Mucosa of descending colon (tissue), 3 donors: ENCODE results near the gene UPF1. TPM values are rescaled to one million over a fixed set of nuclear protein-coding genes. Genes with fewer than 3 reads are reported as not detected.

Experiments used
- ATAC-seq: fragments of 200-7000 bp; cut with Tn5 transposase; one replicate; pipeline ENCODE4 v1.9.1; 2020; ENCODE audit warnings: mild to moderate bottlenecking, moderate library complexity
- DNase-seq, 3 donors: peaks; one replicate each; pipeline ENCODE4 v3.0.0-alpha.2; 2020
- H3K36me3 ChIP-seq: fragments of 200-600 bp; one replicate; pipeline ENCODE4 v1.8.0; 2021; ENCODE audit warnings: low read depth, mild to moderate bottlenecking
- H3K4me1 ChIP-seq: fragments of 200-600 bp; one replicate; pipeline ENCODE4 v1.8.0; 2021; ENCODE audit warnings: low read depth, mild to moderate bottlenecking
- H3K4me3 ChIP-seq: fragments of 200-600 bp; one replicate; pipeline ENCODE4 v1.8.0; 2021; ENCODE audit warnings: mild to moderate bottlenecking
- H3K9me3 ChIP-seq: fragments of 200-600 bp; one replicate; pipeline ENCODE4 v1.8.0; 2021; ENCODE audit warnings: mild to moderate bottlenecking
- intact Hi-C, 2 donors: fragments of 100-400 bp; cut with DNase I in 1 of 2; cut with micrococcal nuclease in 1 of 2; formaldehyde crosslinking; loops; one replicate each; pipeline versions ENCODE4 v1.11.0 to v1.11.1; 2022; cut with DNase I, micrococcal nuclease
- total RNA-seq, 3 donors: library from RNA; stranded (reverse); fragmentation: NEBNext Ultra II Directional in 2 of 3; extraction: Animal tissue kit (Norgen Biotek cat#: 25700) in 2 of 3; gene quantifications; one replicate each; pipeline versions ENCODE4 v1.2.1 to v1.2.4, GENCODE V29; 2021 to 2023
- TF ChIP-seq, protein P1 (sequence below): fragments of 200-600 bp; IDR thresholded peaks from one replicate; pipeline ENCODE4 v1.8.0; 2022; ENCODE audit warnings: antibody characterized with exemption, mild to moderate bottlenecking
- donor health status: DM: no; HTN: no; CAD: no; lungs with moderate emphysema.
- donor health status: DM: no; HTN: no; CAD: no.
- donor health status: DM: no; HTN: yes; CAD: no.

Gene UPF1
- total RNA-seq, 3 donors from 2014 or later = 79.2 to 87.2 (median 83.4) TPM

DNA sequence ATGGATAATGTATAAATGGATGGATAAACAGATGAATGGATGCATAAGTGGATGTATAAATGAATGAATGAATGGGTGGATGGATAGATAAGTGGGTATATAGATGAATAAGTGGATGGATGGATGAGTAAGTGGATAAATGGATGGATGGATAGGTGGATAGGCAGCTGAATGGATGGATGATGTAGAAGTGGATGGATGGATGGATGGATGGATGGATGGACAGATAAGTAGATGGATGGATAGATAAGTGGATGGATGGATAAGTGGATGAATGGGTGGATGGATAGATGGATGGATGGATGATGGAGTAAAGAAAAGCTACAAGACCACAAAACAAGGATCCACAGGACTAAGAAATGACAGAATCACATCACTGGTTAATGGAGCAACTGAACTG, 31.7 kb upstream of the UPF1 start:
- ATAC-seq = no peak
- TF ChIP-seq, protein P1, sequence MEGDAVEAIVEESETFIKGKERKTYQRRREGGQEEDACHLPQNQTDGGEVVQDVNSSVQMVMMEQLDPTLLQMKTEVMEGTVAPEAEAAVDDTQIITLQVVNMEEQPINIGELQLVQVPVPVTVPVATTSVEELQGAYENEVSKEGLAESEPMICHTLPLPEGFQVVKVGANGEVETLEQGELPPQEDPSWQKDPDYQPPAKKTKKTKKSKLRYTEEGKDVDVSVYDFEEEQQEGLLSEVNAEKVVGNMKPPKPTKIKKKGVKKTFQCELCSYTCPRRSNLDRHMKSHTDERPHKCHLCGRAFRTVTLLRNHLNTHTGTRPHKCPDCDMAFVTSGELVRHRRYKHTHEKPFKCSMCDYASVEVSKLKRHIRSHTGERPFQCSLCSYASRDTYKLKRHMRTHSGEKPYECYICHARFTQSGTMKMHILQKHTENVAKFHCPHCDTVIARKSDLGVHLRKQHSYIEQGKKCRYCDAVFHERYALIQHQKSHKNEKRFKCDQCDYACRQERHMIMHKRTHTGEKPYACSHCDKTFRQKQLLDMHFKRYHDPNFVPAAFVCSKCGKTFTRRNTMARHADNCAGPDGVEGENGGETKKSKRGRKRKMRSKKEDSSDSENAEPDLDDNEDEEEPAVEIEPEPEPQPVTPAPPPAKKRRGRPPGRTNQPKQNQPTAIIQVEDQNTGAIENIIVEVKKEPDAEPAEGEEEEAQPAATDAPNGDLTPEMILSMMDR = no peak
- no peaks in the 10 kb centered on the region for H3K36me3 ChIP-seq
- intact Hi-C loops = no loop called here
- no peak for DNase-seq
- no peaks in the 10 kb centered on the region for H3K9me3 ChIP-seq
- H3K4me1 ChIP-seq = no peaks in the 10 kb centered on the region
- H3K4me3 ChIP-seq = no peak overlapping the region

DNA sequence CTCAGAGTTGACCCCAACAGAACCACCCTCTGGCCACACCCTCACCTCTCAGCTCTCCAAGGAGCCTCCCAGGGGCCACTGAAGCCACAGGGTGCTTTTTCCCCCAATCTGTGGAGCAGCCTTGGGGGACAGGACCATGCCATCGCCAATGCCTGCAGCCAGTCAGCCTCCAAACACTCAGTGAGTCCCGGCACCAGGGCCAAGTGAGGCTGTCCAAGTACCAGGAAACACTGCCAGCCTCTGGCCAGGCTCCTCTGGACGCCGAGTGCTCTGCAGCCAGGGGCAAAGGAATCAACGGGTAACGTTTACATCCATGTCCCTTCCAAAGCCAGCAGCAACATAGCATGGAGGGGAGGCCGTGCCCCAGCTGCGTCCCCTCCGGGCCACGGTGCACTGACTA, 31.1 kb upstream of the UPF1 start:
- ATAC-seq = no peak

DNA sequence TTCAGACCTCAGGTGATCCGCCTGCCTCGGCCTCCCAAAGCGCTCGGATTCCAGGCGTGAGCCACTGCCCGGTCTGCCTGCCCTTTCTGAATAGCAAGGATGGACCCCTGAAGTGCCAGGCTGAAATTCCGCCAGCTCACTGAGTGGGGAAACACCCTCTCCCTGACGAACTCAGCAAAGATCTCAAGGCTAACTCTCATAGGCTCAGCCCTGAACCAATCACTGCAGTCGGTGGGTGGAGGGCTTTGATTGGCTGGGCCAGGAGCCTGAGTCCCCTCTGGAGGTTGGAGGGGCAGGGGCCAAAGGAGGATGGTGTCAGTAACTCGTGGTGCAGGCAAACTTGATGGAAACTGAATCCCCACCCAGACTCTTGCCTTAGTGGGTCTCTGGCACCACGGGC, 29.4 kb upstream of the UPF1 start:
- H3K9me3 ChIP-seq = no peaks in the 10 kb centered on the region
- H3K36me3 ChIP-seq = no peaks in the 10 kb centered on the region
- ATAC-seq (no peak), DNase-seq (no peak)
- H3K4me3 ChIP-seq = no peak overlapping the region
- intact Hi-C loops = no loop called here
- H3K4me1 ChIP-seq = no peaks in the 10 kb centered on the region
- TF ChIP-seq, protein P1 = no peak

More for the DNA sequence above, 31.1 kb upstream of the UPF1 start:
- Histone ChIP-seq H3K36me3 (no peaks in the 10 kb centered on the region), H3K4me3 (no peak overlapping the region), H3K9me3 (no peaks in the 10 kb centered on the region), H3K4me1 (no peaks in the 10 kb centered on the region)
- intact Hi-C loops = no loop called here
- TF ChIP-seq, protein P1 = no peak
- no peak for DNase-seq

DNA sequence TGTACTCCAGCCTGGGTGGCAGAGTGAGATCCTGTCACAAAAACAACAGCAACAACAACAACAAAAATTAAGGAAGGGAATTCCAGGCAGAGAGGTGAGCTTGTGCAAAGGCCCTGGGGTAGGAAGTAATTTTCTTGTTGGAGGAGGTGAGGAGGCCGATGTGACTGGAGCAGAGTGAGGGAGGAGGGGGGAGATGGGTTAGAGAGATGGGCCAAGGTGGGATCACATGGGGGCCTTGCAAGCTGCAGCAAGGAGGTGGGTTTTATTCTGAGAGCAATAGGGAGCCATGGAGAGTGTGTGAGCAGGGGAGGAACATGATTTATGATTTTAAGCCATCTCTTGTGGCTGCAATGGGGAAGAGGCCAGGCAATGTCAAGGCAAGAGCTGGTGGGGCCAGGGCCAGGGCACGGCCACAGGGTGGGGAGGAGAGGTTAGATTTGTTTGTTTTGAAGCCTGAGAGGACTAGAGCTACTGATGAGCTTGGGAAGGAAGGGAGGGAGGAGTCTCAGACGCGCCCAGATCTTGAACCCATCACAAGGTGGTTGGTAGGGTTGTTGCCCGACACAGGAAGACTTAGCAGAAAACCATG, 28.1 kb upstream of the UPF1 start:
- TF ChIP-seq, protein P1 = no peak
- Histone ChIP-seq H3K4me3 (no peak overlapping the region), H3K9me3 (no peaks in the 10 kb centered on the region), H3K36me3 (no peaks in the 10 kb centered on the region), H3K4me1 (no peaks in the 10 kb centered on the region)
- DNase-seq = no peak
- intact Hi-C loops = no loop called here
- no peak for ATAC-seq

DNA sequence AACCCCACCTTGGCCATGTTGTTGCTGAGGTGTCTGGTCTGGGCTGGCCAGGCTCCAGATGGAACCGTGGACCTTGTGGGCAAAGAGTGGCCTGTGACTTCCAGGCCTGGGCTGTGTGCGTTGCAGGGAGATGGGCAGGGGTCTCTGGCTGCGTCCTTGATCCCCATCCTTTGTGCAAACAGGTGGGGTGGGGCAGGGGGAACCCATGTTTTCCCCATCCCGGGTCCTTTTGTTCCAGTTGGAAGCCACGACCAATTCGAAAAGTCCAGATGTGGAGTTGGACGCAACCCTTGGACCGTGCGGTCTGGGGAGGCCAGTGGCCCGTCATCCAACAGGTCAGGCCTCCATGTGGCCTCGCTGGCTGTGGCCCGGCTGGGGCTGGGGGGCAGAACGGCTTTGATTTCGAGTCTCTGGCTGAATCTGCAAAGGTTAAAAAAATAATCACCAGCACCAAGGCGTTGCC, 27.6 kb upstream of the UPF1 start:
- ATAC-seq (no peak), DNase-seq (no peak)
- no peak overlapping the region for H3K4me3 ChIP-seq
- H3K36me3 ChIP-seq = no peaks in the 10 kb centered on the region
- no peaks in the 10 kb centered on the region for H3K9me3 ChIP-seq
- TF ChIP-seq, protein P1 = no peak
- H3K4me1 ChIP-seq = no peaks in the 10 kb centered on the region
- intact Hi-C loops = no loop called here

DNA sequence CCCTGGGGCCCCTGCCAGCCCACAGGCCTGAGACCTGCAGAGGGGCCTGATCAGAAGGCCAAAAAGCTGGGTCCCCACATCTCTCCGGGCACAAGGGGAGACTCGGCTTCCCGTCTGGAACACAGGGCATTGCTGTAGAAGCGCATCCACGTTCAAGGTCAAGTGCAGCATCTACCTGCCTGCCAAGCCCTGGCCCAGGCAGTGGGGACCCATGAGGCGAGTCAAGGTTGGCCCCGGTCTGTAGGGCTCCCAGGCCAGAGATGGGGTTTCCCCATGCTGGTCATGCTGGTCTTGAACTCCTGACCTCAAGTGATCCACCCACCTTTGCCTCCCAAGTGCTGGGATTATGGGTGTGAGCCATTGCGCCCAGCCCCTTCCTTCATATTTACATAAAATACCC, 27.1 kb upstream of the UPF1 start:
- ATAC-seq = no peak
- intact Hi-C loops = no loop called here
- no peaks in the 10 kb centered on the region for H3K4me1 ChIP-seq
- no peak overlapping the region for H3K4me3 ChIP-seq
- H3K36me3 ChIP-seq = no peaks in the 10 kb centered on the region
- H3K9me3 ChIP-seq = no peaks in the 10 kb centered on the region
- no peak for DNase-seq
- TF ChIP-seq, protein P1 = no peak
